NT2/D1 (cell line): Measurements from ENCODE around the gene ST6GALNAC3.

ENCODE experiments used
- SUZ12 ChIP-seq: IDR thresholded peaks from 2 replicates; pipeline ENCODE4 v1.6.1; 2011; ENCODE audit not compliant: insufficient read length, insufficient read depth; ENCODE audit errors: extremely low read depth
- YY1 ChIP-seq: IDR thresholded peaks from 2 replicates; pipeline ENCODE4 v1.6.1; 2011; ENCODE audit not compliant: insufficient read length, insufficient read depth
- ZNF274 ChIP-seq: IDR thresholded peaks from 2 replicates; pipeline ENCODE4 v1.6.1; 2011; ENCODE audit warnings: mild to moderate bottlenecking, low read depth, low read length

GRCh38 chr1:76408303-76408702 lies 333.8 kb downstream of the ST6GALNAC3 start:
- TF ChIP-seq YY1 (no peak), ZNF274 (no peak), SUZ12 (no peak)
